Erythroblast (primary cell): ENCODE measurements around the gene CMTR1.

Experiments
- GATA1 ChIP-seq: IDR thresholded peaks from 2 replicates; pipeline ENCODE4 v1.6.1; 2011; ENCODE audit warnings: low read depth, mild to moderate bottlenecking, control low read depth, low read length, moderate library complexity
- POLR2A ChIP-seq: IDR thresholded peaks from 2 replicates; pipeline ENCODE4 v1.6.1; 2011; ENCODE audit warnings: mild to moderate bottlenecking, low read length

DNA sequence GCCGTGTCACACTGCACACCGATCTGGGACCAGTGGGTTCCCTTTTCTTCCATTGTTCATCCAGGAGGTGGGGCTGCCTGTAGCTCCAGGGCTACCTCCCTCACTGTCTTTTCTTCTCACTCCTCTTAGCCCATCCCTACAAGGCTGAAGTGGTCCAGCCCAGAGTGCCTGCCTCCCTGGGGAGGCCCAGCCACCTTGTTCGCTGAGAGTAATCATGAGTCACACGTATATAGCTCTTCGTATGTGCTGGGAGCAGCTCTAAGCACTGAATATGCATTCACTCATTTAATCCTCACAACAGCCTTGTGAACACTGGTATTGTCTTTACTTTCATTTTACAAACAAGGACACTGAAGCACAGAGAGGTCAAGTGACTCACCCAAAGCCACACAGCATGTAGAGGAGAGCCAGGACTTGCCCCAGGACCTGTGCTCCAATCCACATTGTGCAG, 81.3 kb downstream of the CMTR1 start:
- no peak for TF ChIP-seq POLR2A
- no peak for TF ChIP-seq GATA1
